GM21723 (cell line): ENCODE data around the gene TINAG.

Source experiments
- ATAC-seq: cut with Tn5 transposase; IDR thresholded peaks from one replicate; pipeline ENCODE4 v1.9.1; 2021; ENCODE audit warnings: mild to moderate bottlenecking, moderate library complexity; ENCODE audit not compliant: unreplicated experiment

Gene TINAG

GRCh38 chr6:54419885-54420284 lies 111.6 kb downstream of the TINAG start:
- no peak for ATAC-seq

GRCh38 chr6:54426995-54427394 lies 118.8 kb downstream of the TINAG start:
- no peak for ATAC-seq

GRCh38 chr6:54427396-54427937 lies 119.2 kb downstream of the TINAG start:
- ATAC-seq: no peak

- peak; percentile 82 for ATAC-seq
Measured at GRCh38 chr6:54428431-54428830, 120.2 kb downstream of the TINAG start.

- ATAC-seq: no peak
Measured at GRCh38 chr6:54431466-54431865, 123.2 kb downstream of the TINAG start.
